Spleen (tissue), 11 donors: ENCODE measurements around the gene TSPAN17. TPM values are rescaled to one million over a fixed set of nuclear protein-coding genes. Genes with fewer than 3 reads are reported as not detected.

Source experiments
- microRNA-seq, 3 donors: library from miRNA; unstranded; fragments of <30 nt; microRNA quantifications; one replicate each; pipeline versions ENCODE4 to v1.1.0, GENCODE V29; 2019 to 2020
- polyA plus RNA-seq, 3 donors: library from polyadenylated mRNA; stranded (reverse); fragments of 200-250 nt; gene quantifications; one replicate each; pipeline ENCODE4 v1.2.1, GENCODE V29; 2013
- small RNA-seq, 4 donors: library from RNA; depleted of rRNA; stranded (forward); fragments of <200 nt; gene quantifications; one replicate each; pipeline ENCODE3, GENCODE V24; 2016
- total RNA-seq, 7 donors: library from RNA; depleted of rRNA in 3 of 7; stranded (reverse); fragments of >200 nt in 3 of 7; fragmentation: NEBNext Ultra II Directional in 4 of 7; extraction: Animal tissue kit (Norgen Biotek cat#: 25700) in 4 of 7; gene quantifications; one replicate each; pipeline versions ENCODE4 v1.1.0 to v1.2.1, GENCODE V29; 2016 to 2021
- donor health status: healthy with polysubstance abuse.
- donor health status: DM: no; HTN: no; CAD: no; lungs with moderate emphysema.
- donor health status: DM: no; HTN: no; CAD: no.
- donor health status: Bipolar disorder and iron deficiency.
- donor health status: healthy.
- donor health status: DM: no; HTN: no; CAD: no.
- donor health status: DM: yes; HTN: yes; CAD: no.

Gene TSPAN17
- total and polyA plus RNA-seq, 10 donors = 15.3 to 36.4 (median 23.4) TPM

Small RNA genes lying within 50 kb of the gene (microRNA-seq; reads per million reads assigned to microRNA genes)
- gene MIR4281 = 0 reads per million in 3 donors

Small RNA genes lying within 50 kb of the gene (small RNA-seq; reads per million reads assigned to genes)
- 0 reads per million in 4 donors for gene MIR4281

Other genes with a start within 250 kb of the TSPAN17 start
- 10 to 100 TPM; 51.9 to 70.2 (median 62.9) TPM for gene CLTB, start 230.9 kb upstream of the TSPAN17 start, total RNA-seq
- gene CLTB, start 230.9 kb upstream of the TSPAN17 start, polyA plus RNA-seq = 10 to 100 TPM; 64.1 to 98.4 (median 69.2) TPM
- gene FAF2, start 199.1 kb upstream of the TSPAN17 start, total RNA-seq = 10 to 100 TPM; 28.6 to 41.3 (median 34.0) TPM
- 1 to 10 TPM; 7.6 to 9.4 (median 9.1) TPM for gene FAF2, start 199.1 kb upstream of the TSPAN17 start, polyA plus RNA-seq
- 100 to 1,000 TPM in 6 of 7 donors, 10 to 100 TPM in 1; 75.1 to 143 (median 121) TPM for gene RNF44, start 110.1 kb upstream of the TSPAN17 start, total RNA-seq
- gene RNF44, start 110.1 kb upstream of the TSPAN17 start, polyA plus RNA-seq = 10 to 100 TPM; 28.0 to 82.1 (median 44.4) TPM
- gene CDHR2, start 98.1 kb upstream of the TSPAN17 start, total RNA-seq = 1 to 10 TPM in 1 of 7 donors, under 1 TPM in 4, not detected in 2; 0.17 to 1.4 (median 0.54) TPM
- gene CDHR2, start 98.1 kb upstream of the TSPAN17 start, polyA plus RNA-seq = under 1 TPM; 0.02 to 0.26 (median 0.10) TPM
- 1 to 10 TPM in 4 of 7 donors, under 1 TPM in 3; 0.52 to 1.3 (median 1.1) TPM for gene GPRIN1, start 37.3 kb upstream of the TSPAN17 start, total RNA-seq
- under 1 TPM; 0.13 to 0.48 (median 0.46) TPM for gene GPRIN1, start 37.3 kb upstream of the TSPAN17 start, polyA plus RNA-seq
- gene SNCB, start 16.9 kb upstream of the TSPAN17 start, total RNA-seq = not detected
- gene SNCB, start 16.9 kb upstream of the TSPAN17 start, polyA plus RNA-seq = under 1 TPM; 0.19 to 0.41 (median 0.33) TPM
- gene EIF4E1B, start 16.8 kb upstream of the TSPAN17 start, total RNA-seq = not detected
- gene EIF4E1B, start 16.8 kb upstream of the TSPAN17 start, polyA plus RNA-seq = not detected
- not detected for gene UNC5A, start 163.1 kb downstream of the TSPAN17 start, total RNA-seq
- gene UNC5A, start 163.1 kb downstream of the TSPAN17 start, polyA plus RNA-seq = under 1 TPM in 2 of 3 donors, not detected in 1; 0.03 to 0.06 TPM